Astrocyte of the spinal cord (primary cell): ENCODE results near the gene ELOB.

Experiments
- DNase-seq: peaks from one replicate; pipeline ENCODE4 v3.0.0; 2011; ENCODE audit warnings: low read depth, low spot score
- H3K4me3 ChIP-seq: 2 replicates; pipeline ENCODE4 v1.5.1; 2011; ENCODE audit warnings: low read depth, mild to moderate bottlenecking, low read length, moderate library complexity
- in situ Hi-C: cut with HindIII; loops from 2 replicates; pipeline ENCODE4 v1.10.0; 2017; ENCODE audit warnings: low sequenced_read_pairs
- TF ChIP-seq, protein P1 (sequence below): IDR thresholded peaks from 2 replicates; pipeline ENCODE4 v1.5.1; 2012; ENCODE audit warnings: low read depth, mild to moderate bottlenecking, low read length, inconsistent platforms

ELOB gene

GRCh38 chr16:2763173-2763572 is 13.9 kb downstream of the ELOB start:
- DNase-seq, result no peak
- H3K4me3 ChIP-seq, result no peak overlapping the region
- TF ChIP-seq, protein P1, sequence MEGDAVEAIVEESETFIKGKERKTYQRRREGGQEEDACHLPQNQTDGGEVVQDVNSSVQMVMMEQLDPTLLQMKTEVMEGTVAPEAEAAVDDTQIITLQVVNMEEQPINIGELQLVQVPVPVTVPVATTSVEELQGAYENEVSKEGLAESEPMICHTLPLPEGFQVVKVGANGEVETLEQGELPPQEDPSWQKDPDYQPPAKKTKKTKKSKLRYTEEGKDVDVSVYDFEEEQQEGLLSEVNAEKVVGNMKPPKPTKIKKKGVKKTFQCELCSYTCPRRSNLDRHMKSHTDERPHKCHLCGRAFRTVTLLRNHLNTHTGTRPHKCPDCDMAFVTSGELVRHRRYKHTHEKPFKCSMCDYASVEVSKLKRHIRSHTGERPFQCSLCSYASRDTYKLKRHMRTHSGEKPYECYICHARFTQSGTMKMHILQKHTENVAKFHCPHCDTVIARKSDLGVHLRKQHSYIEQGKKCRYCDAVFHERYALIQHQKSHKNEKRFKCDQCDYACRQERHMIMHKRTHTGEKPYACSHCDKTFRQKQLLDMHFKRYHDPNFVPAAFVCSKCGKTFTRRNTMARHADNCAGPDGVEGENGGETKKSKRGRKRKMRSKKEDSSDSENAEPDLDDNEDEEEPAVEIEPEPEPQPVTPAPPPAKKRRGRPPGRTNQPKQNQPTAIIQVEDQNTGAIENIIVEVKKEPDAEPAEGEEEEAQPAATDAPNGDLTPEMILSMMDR, result no peak
- in situ Hi-C loops, result no loop called here

DNA sequence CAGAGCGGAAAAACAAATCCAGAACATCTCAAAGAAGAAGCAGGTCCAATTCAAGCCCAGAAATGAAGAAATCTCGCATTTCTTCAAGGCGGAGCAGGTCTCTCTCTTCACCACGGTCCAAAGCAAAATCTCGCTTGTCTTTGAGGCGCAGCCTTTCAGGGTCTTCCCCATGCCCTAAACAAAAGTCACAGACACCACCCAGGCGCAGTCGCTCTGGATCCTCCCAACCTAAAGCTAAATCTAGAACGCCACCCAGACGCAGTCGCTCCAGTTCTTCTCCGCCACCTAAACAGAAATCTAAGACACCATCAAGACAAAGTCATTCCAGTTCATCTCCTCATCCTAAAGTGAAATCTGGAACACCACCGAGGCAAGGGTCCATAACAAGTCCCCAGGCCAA is 14.4 kb downstream of the ELOB start:
- no peak overlapping the region for H3K4me3 ChIP-seq
- in situ Hi-C loops, result no loop called here
- TF ChIP-seq, protein P1, result no peak
- no peak for DNase-seq

GRCh38 chr16:2761886-2762583 is 15.0 kb downstream of the ELOB start:
- H3K4me3 ChIP-seq, result no peak overlapping the region
- no peak for DNase-seq
- TF ChIP-seq, protein P1, result no peak
- in situ Hi-C loops, result no loop called here

DNA sequence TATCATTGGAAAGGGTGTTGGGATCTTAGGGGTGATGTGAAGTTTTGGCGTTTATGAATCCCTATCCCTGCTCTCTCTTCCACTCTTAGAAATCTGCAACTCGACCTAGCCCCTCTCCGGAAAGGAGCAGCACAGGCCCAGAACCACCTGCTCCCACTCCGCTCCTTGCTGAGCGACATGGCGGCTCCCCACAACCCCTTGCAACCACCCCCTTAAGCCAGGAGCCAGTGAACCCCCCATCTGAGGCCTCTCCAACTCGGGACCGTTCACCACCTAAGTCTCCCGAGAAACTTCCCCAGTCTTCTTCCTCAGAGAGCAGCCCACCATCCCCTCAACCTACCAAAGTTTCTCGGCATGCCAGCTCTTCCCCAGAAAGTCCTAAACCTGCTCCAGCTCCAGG is 15.6 kb downstream of the ELOB start:
- no peak overlapping the region for H3K4me3 ChIP-seq
- DNase-seq, result no peak
- TF ChIP-seq, protein P1, result no peak
- in situ Hi-C loops, result no loop called here

DNA sequence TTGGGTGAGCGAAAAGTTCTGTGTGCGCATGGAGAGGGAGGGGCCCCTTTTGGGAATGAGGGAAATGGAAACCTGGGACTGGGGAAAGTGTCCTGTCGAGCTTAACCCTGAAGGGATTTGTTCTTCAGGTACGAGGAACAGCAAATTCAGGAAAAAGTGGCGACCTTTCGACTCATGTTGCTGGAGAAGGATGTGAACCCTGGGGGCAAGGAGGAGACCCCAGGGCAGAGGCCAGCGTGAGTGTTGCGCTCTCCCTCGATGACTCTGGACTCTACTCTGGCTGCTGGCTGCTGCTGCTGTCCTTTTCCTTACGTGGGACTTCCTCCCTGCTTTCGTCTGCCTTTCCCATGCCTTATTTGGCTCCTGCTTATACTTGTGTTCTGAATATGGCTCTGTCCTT is 19.7 kb downstream of the ELOB start:
- in situ Hi-C loops, result no loop called here
- no peak overlapping the region for H3K4me3 ChIP-seq
- DNase-seq, result no peak
- TF ChIP-seq, protein P1, result no peak

GRCh38 chr16:2756288-2757015 is 20.6 kb downstream of the ELOB start:
- H3K4me3 ChIP-seq, result no peak overlapping the region
- in situ Hi-C loops, result no loop called here
- TF ChIP-seq, protein P1, result no peak
- DNase-seq, result no peak
